ENCODE results near the gene CIB1.
A peak's percentile ranks its signal among the peaks of the same experiment; 100 is the strongest.

CIB1 gene

GRCh38 chr15:90239371-90239770, 5.6 kb upstream of the CIB1 start:
- TF ChIP-seq CTCF (conservative IDR thresholded peaks at IDR 0.05; ENCODE audit: low read depth, low read length) = no peak
- DNase-seq (ENCODE audit: low read depth) = no peak
- H3K4me3 ChIP-seq (ENCODE audit: low read length) = no peak overlapping the region

- H3K4me3 ChIP-seq (ENCODE audit: low read length) = peak within 1 kb of the TSS; percentile 88
- no peak for TF ChIP-seq CTCF (conservative IDR thresholded peaks at IDR 0.05; ENCODE audit: low read depth, low read length)
- DNase-seq (ENCODE audit: low read depth) = no peak
These were observed 601 bp upstream of the CIB1 start, which contains the start of gene GDPGP1 for GRCh38 chr15:90234096-90234988. Gene GDPGP1 (plus strand): TSS chr15:90234209. CDS start chr15:90240909, 6,700 bp downstream.

- no peak for DNase-seq (ENCODE audit: low read depth)
- no peak for TF ChIP-seq CTCF (conservative IDR thresholded peaks at IDR 0.05; ENCODE audit: low read depth, low read length)
- peak overlapping the region; percentile 79 for H3K4me3 ChIP-seq (ENCODE audit: low read length)
These were observed 777 bp downstream of the CIB1 start for GRCh38 chr15:90232941-90233386.

- DNase-seq (ENCODE audit: low read depth) = no peak
- H3K4me3 ChIP-seq (ENCODE audit: low read length) = no peak overlapping the region
- TF ChIP-seq CTCF (conservative IDR thresholded peaks at IDR 0.05; ENCODE audit: low read depth, low read length) = no peak
These were observed 1.5 kb downstream of the CIB1 start for GRCh38 chr15:90232196-90232595.

- TF ChIP-seq CTCF (conservative IDR thresholded peaks at IDR 0.05; ENCODE audit: low read depth, low read length) = no peak
- H3K4me3 ChIP-seq (ENCODE audit: low read length) = no peak overlapping the region
- DNase-seq (ENCODE audit: low read depth) = no peak
These were observed 2.4 kb downstream of the CIB1 start for GRCh38 chr15:90231028-90232017.

GRCh38 chr15:90230610-90231009, 3.1 kb downstream of the CIB1 start:
- H3K4me3 ChIP-seq (ENCODE audit: low read length) = no peak overlapping the region
- DNase-seq (ENCODE audit: low read depth) = no peak
- TF ChIP-seq CTCF (conservative IDR thresholded peaks at IDR 0.05; ENCODE audit: low read depth, low read length) = no peak
